G401.6 (cell line): Measurements from ENCODE around the gene FLT4.

ENCODE experiments used
- FAIRE-seq: peaks from 2 replicates; lab custom pipeline; 2012; peaks lifted over from hg19 to GRCh38; lab: Jason Lieb, UNC

FLT4 gene

GRCh38 chr5:180605554-180606214 is 43.7 kb downstream of the FLT4 start:
- no peak for FAIRE-seq

GRCh38 chr5:180604271-180604670 is 45.1 kb downstream of the FLT4 start:
- no peak for FAIRE-seq

- FAIRE-seq, result no peak
Observed at GRCh38 chr5:180603076-180603594, 46.3 kb downstream of the FLT4 start.

- FAIRE-seq, result no peak
Observed at GRCh38 chr5:180602481-180603075, 46.8 kb downstream of the FLT4 start.

GRCh38 chr5:180601591-180602480 is 47.6 kb downstream of the FLT4 start:
- FAIRE-seq, result no peak

GRCh38 chr5:180600554-180601041 is 48.8 kb downstream of the FLT4 start:
- FAIRE-seq, result no peak

- FAIRE-seq, result no peak
Observed at GRCh38 chr5:180599981-180600553, 49.3 kb downstream of the FLT4 start.

- no peak for FAIRE-seq
Observed at GRCh38 chr5:180599590-180599914, 49.8 kb downstream of the FLT4 start.

GRCh38 chr5:180598797-180599589 is 50.4 kb downstream of the FLT4 start:
- FAIRE-seq, result no peak

- no peak for FAIRE-seq
Observed at GRCh38 chr5:180598316-180598701, 51.1 kb downstream of the FLT4 start.

- no peak for FAIRE-seq
Observed at GRCh38 chr5:180596668-180597231, 52.6 kb downstream of the FLT4 start.

GRCh38 chr5:180596115-180596667 is 53.2 kb downstream of the FLT4 start:
- FAIRE-seq, result no peak

GRCh38 chr5:180595381-180596114 is 53.9 kb downstream of the FLT4 start:
- FAIRE-seq, result no peak

GRCh38 chr5:180595046-180595379 is 54.4 kb downstream of the FLT4 start:
- no peak for FAIRE-seq

GRCh38 chr5:180594311-180595045 is 54.9 kb downstream of the FLT4 start:
- FAIRE-seq, result no peak

GRCh38 chr5:180593446-180594206 is 55.8 kb downstream of the FLT4 start:
- FAIRE-seq, result no peak

GRCh38 chr5:180592176-180592575 is 57.2 kb downstream of the FLT4 start:
- FAIRE-seq, result no peak

- no peak for FAIRE-seq
Observed at GRCh38 chr5:180591311-180591887, 58.0 kb downstream of the FLT4 start, which contains the start of gene SCGB3A1. Gene SCGB3A1, minus strand, starts transcription at chr5:180591499. Its CDS starts 37 bp downstream, at chr5:180591462.
